Activated T-cell treated with anti-CD3 and anti-CD28 coated beads for 48 hours (primary cell): ENCODE data around the gene ATP6V1D.
"Not testable (repeated sequence)": the region's sequence is repeated elsewhere in the genome, so short reads cannot be mapped to it uniquely, and the experiment has no call there.

Experiments
- DNase-seq: peaks from one replicate; pipeline ENCODE4 v3.0.0-alpha.2; 2020; ENCODE audit warnings: low read depth

ATP6V1D gene

DNA sequence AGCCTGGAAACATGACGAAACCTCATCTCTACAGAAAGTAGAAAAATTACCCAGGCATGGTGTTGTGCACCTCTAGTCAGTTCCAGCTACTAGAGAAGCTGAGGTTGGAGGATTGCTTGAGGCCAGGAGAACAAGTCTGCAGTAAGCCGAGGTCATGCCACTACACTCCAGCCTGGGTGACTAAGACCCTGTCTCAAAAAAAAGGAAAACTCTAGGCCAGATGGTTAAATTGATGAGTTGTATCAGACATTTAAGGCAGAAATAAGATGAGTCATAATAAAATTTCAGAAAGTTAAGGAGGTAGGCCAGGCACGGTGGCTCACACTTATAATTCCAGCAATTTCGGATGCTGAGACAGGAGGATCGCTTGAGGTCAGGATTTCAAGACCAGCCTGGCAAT, 11.2 kb upstream of the ATP6V1D start:
- no peak for DNase-seq

GRCh38 chr14:67365476-67365875, 5.9 kb upstream of the ATP6V1D start:
- no peak for DNase-seq

GRCh38 chr14:67360470-67361206, 1.0 kb upstream of the ATP6V1D start:
- no peak for DNase-seq

GRCh38 chr14:67358924-67359774, 455 bp downstream of the ATP6V1D start:
- no peak for DNase-seq

DNA sequence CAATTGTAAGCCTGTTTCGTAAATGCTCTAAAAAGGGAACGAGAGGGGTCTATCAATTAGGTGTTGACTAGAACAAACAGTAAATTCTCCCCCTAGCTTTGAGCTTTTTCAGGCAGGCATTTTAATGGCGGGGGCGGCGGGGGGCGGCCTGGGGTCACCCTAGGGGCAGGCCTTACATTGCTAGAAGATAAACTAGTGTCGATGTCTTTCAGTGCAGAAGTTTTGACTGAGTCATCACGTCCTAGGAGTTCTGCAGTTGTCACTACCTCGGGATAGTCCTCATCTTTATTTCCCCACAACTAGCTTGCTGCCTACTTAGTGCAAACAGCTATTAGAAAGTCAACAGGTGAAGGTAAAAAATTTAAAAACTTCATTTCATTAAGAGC, 1.6 kb downstream of the ATP6V1D start:
- no peak for DNase-seq

GRCh38 chr14:67357186-67357968, 2.2 kb downstream of the ATP6V1D start:
- DNase-seq, result no peak

- DNase-seq, result no peak
Observed at GRCh38 chr14:67352055-67352454, 7.5 kb downstream of the ATP6V1D start.

DNA sequence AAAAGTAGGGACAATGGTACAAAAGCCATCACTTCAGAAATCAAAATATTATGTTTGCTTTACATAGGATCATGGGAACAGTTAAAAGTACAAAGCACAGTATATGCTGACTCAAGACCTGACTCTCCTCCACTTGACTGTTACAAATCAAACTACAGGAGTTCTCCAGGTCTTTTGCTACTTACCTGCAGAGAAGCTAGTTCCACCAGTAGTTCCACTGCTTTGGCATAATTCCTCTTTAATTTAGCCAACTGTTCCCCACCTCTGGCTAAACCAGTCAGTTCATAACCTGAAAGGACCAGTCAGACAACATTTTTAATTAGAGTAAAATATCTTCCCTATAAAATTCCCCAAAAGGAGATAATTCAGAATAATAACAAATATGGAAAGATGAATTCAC, 14.0 kb downstream of the ATP6V1D start:
- DNase-seq, result no peak

- DNase-seq, result no peak
Observed at GRCh38 chr14:67343601-67344230, 15.9 kb downstream of the ATP6V1D start.

GRCh38 chr14:67341231-67341630, 18.4 kb downstream of the ATP6V1D start:
- not testable (repeated sequence) for DNase-seq

DNA sequence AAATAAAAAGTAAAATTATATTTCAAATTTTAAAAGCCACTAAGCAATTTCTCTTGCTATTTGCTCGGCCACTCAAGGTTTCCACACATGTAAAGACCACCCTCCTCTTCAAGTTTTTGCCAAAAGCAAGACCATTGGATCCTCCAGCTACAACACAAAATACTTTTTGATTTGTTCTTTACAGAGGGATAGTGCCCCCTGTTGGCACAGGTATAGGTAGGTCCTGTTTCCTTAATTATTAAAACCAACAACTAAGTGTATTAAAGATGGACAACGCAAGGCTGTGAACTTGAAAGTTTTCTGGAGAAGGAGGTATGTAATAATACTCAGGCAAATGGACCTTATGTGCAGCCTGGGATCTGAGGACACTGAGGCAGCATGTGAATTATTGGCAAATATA, 23.8 kb downstream of the ATP6V1D start:
- no peak for DNase-seq

DNA sequence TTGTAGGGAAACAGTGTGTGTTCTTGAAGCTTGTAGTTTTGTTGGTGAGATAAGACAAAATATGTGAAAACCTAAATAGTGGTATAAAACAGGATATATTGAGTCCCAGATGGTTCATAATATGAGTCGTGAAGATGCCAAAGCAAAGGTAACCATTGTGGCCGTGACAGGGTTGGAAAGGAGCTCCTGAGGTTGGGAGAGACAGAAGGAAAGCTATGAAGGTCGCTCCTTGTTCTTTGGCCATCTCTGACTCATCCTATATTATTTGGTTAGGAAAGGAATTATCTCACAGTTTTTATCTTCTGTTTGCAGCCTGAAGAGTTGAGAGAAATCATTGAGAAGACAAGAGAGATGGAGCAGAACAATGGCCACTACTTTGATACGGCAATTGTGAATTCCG, 27.1 kb downstream of the ATP6V1D start:
- DNase-seq, result no peak

DNA sequence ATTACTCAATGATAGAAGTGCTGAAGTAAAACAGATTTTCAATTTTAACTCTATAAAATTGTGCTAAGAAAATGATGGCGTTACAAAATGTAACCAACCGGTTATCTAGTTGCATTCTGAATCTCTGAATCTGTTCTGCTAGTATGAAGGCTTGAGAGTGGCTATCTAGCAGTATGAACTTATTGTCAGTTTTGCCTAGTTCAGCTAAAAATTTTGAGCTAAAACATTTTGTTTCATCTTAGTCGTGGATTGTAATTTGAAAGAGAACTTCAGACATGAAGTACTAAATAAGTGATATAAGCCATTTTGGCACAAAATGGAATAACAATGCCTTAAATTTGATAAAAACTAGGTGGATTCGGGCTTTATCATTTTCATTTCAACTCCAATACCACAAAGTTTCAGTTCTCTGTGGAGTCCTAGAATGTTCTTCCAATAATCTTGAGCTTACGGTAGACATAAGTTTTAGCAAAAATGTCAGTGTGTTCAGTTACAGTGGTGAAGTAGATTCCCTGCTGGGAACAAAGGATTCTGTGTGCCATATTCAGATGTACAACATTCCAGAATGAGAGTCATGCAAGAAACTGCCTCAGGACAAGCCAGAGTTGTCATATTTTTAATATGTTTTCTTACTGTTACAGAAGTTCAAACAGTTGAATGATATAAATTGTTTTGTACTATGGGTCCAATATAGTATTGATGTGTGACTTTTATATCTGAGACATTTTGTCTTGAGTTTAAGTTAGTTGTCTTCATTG, 28.1 kb downstream of the ATP6V1D start:
- no peak for DNase-seq

DNA sequence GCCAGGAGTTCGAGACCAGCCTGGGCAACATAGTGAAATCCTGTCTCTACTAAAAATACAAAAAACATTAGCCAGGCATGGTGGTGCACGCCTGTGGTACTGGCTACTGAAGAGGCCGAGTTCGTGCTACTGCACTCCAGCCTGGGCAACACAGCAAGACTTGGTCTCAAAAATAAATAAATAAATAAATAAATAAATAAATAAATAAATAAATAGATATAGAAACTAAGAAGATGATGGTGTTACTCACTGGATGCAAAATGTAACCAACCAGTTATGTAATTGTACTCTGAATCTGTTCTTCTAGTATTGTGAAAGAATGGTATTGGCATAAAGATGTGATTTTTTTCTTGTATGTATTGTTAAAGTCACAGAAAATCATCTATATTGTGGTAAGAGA, 29.9 kb downstream of the ATP6V1D start:
- not testable (repeated sequence) for DNase-seq

DNA sequence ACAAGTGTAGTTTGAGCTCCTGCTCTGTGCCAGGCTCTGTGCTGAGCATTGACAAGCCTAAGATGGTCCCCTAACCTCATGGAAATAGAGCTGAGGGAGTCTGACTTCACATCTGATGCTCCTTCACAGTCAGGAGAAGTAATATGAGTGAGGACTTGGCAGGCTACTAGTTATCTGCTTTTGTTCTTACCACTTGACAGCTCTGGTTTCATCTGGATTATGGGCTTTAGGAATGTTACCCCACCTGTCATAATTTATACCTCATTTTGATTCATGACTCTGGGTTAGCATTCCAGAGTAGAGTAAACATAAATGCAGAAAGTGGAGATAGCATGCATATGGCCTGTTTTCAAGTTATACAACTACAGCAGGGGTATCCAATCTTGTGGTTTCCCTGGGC, 40.5 kb downstream of the ATP6V1D start:
- DNase-seq, result no peak

GRCh38 chr14:67317822-67318221, 41.8 kb downstream of the ATP6V1D start:
- DNase-seq, result no peak

- DNase-seq, result no peak
Observed at GRCh38 chr14:67313153-67313552, 46.5 kb downstream of the ATP6V1D start.

GRCh38 chr14:67311868-67312267, 47.7 kb downstream of the ATP6V1D start:
- no peak for DNase-seq
